GM18520 (cell line): Measurements from ENCODE around the gene SAPCD2.

ENCODE experiments used
- ATAC-seq: cut with Tn5 transposase; IDR thresholded peaks from one replicate; pipeline ENCODE4 v1.9.1; 2021; ENCODE audit not compliant: unreplicated experiment

SAPCD2 gene

GRCh38 chr9:137049544-137050449, 20.6 kb downstream of the SAPCD2 start:
- ATAC-seq: no peak

DNA sequence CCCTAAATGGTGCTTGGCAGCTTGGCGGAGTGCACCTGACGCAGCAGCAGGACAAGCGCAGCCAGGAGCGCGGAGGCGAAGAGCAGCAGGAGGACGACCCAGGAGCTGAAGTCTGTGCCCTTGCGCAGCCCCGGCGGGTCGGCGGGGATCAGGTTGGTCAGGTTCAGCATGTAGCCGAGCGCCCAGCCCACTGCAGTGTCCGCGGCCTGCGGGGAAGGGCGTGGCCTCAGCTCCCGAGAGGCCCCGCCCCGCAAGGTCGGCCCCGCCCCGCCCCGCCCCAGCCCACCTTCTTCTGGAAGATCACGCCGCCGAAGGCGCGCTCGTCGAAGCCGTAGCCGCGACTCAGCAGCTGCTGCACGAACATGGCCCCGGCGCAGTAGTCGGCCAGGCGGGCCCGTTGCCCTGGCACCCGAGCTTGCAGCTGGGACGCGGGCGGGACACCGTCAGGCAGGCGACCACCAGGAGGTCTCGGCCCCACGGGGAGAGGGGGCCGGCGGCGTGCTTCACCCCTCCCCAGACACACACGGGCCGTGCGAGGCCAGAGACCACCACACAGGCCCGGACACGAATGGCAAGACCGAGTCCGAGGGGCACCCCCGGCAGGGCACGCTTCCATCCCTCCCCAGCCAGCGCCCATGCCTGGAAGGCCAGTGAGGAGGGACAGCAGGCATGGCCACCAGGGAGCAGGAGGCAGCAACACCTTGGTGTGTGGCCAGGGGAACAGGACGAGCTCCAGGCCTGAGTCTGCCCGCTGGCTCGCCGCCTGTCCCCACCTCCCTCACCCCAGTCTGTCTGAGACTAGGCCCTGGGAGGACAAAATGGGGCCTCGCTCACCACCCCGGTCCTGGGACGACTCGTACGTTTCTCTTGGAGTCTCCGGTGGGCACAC, 21.5 kb downstream of the SAPCD2 start:
- no peak for ATAC-seq

GRCh38 chr9:137046088-137046787, 24.1 kb downstream of the SAPCD2 start, which contains the start of gene NPDC1:
Gene NPDC1 (minus strand): TSS chr9:137046177. CDS start chr9:137045989, 188 bp downstream.
- no peak for ATAC-seq

- no peak for ATAC-seq
Observed at GRCh38 chr9:137045294-137046087, 24.9 kb downstream of the SAPCD2 start.

- no peak for ATAC-seq
Observed at GRCh38 chr9:137044502-137045177, 25.7 kb downstream of the SAPCD2 start.

DNA sequence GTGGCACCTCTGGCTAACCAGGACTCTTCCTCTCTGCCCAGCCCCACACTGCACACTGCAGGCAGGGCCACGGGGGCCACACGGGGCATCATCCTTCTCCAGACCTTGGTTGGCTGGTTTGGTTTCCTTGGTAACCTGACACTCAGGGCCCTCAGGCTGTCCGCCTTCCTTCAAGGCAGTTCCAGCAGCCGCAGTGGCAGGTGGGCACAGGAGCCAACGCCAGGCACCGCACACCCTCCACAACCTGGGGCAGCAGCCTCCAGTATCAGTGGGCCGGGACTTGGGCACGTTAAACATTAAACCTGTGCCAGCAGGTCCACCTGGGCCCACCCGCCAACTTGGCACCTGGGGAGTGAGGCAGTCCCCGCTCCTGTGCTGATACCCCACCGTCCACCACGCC, 26.3 kb downstream of the SAPCD2 start:
- no peak for ATAC-seq

DNA sequence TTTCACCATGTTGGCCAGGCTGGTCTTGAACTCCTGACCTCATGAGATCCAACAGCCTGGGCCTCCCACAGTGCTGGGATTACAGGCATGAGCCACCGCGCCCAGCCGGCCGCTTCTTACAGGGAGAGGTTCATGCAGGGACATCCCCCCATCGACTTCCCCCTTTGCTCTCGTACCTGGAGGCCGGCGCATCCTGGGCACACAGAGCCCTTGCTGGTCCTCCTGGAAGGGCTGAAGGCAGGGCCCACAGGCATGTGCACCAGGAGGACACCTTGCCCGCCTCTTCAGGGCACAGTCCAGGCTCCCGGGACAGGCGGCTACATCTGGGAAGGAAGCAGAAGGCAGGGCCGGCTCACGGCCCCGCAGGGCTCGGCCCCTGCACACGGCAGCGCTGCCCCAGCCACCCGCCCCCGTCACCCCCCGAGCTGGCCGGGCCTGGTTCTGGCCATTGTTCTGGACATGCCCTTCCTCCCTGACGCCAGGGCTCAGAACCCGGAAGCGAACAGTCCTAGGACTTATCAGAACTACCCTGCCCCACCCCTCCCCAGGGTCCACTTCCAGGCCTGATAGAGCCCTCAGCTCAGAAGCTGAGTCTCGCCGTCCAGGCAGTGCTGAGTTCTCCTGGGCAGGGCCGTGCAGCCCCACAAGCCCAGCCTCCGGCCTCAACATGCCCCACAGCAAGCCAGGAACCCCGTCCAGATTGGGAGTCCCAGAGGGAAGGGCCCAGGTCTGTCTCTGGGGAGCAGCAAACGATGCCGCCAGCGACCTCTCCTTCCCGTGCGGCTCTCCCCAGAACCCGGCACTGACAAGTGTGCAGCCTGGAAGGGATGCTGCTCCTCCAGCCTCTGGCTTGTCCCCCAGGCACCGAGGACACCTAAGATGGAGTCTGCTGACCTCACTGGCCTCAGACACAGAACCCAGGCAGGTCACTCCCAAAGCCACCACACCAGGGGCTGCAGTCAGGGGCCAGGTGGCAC, 27.3 kb downstream of the SAPCD2 start:
- no peak for ATAC-seq

- no peak for ATAC-seq
Observed at GRCh38 chr9:137041124-137041523, 29.2 kb downstream of the SAPCD2 start.

GRCh38 chr9:137040568-137040967, 29.8 kb downstream of the SAPCD2 start:
- no peak for ATAC-seq

GRCh38 chr9:137039611-137040366, 30.6 kb downstream of the SAPCD2 start:
- ATAC-seq: no peak

- ATAC-seq: no peak
Observed at GRCh38 chr9:137038916-137039315, 31.4 kb downstream of the SAPCD2 start.

DNA sequence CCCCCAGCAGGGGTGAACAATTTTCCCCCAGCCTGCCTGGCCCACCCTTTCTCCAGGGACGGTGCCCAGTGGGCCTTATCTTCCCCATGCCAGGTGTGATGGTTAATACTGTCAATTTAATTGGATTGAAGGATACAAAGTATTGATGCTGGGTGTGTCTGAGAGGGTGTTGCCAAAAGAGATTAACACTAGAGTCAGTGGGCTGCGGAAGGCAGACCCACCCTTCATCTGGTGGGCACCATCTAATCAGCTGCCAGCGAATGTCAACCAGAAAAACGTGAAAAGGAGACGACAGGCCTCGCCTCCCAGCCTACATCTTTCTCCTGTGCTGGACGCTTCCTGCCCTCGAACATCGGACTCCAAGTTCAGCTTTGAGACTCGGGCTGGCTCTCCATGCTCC, 32.9 kb downstream of the SAPCD2 start:
- no peak for ATAC-seq

DNA sequence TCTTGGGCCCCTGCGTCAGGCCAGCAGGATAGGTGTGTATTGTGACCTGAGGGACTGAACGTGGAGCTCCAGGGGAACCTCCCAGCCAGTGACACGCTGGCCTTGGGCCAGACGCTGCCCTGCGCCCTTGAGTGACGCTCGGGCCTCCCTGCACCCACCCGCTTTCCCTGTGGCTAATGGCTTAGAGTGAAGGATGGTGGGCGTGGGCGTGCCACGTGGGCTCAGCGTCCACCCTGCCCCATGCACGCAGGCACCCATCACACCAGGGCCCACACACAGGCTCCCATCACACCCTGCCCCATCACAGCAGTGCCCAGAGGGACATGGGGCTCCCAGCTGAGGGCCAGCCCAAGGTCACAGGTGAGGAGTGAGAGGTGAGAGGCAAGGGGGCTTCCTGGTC, 33.3 kb downstream of the SAPCD2 start:
- no peak for ATAC-seq

DNA sequence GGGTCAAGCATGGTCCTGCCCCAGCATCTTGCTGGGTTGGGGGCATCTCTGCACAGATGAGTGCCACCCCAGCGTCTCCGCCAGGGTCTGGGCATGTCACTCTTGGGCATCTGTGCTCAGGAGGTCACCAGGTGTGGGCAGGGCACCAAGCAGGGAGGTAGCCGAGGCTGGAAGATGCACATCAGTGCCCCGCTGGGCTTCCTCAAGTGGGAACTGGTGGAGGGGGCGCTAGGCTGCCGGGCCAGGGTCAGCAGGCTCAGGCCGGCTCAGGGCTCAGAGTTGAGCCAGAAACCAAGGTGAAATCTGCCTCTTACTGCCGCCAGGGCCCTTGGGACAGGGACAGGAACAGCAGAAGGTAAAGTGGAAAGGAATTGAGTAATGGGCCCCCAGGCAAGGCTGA, 34.4 kb downstream of the SAPCD2 start:
- ATAC-seq: no peak

GRCh38 chr9:137035507-137035834, 34.9 kb downstream of the SAPCD2 start:
- no peak for ATAC-seq

DNA sequence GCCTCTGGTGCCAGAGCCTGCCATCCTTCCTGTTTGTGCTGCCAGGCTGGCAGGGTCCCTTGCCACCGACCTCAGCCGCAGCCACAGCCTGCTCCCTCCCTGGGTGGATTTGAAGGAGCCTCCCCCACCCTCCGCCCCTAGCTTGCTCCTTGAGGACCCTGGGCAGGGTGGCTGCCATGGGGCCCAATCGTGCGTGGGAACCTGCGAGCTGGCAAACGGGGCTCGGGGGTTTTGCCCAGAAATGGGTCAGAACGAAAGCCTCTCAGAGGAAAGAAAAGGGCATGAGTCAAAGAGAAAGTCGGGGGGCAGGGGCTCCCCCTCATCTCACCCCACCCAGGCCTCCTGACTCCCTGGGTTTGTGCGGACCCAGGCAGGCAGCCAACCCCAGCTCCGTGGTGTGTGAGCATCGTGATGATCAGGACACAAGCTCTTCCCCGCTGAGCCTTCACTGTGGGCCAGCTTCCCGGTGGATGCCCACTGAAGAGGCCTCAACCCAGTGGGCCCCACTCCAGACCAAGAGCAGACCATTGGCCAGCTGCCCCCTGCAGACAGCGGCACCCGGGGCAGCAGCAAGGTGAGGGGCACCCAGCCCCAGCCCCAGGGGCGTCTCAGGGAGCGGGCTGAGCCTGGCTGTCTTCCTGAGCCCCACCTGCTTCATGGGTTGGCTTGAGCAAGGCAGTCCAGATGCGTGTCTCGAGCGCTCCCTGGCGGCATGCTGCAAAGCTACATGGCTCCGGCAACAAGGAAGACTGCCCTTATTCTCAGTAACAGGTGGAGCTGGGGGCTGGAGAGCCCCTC, 35.4 kb downstream of the SAPCD2 start:
- peak; percentile 48 for ATAC-seq

- no peak for ATAC-seq
Observed at GRCh38 chr9:137034039-137034708, 36.2 kb downstream of the SAPCD2 start.
